NCI-H1105 (cell line): ENCODE results near the gene SSH2.
"Not testable (repeated sequence)": the region's sequence is repeated elsewhere in the genome, so short reads cannot be mapped to it uniquely, and the experiment has no call there.

Experiments
- DNase-seq: peaks from one replicate; lab custom pipeline; 2025; lab: John Stamatoyannopoulos, UW

SSH2 gene

GRCh38 chr17:29880031-29880430 is 50.0 kb downstream of the SSH2 start:
- DNase-seq = no peak

- DNase-seq = no peak
Measured at GRCh38 chr17:29874931-29875596, 55.0 kb downstream of the SSH2 start.

GRCh38 chr17:29874358-29874757 is 55.7 kb downstream of the SSH2 start:
- DNase-seq = not testable (repeated sequence)

GRCh38 chr17:29873476-29873875 is 56.6 kb downstream of the SSH2 start:
- DNase-seq = no peak

- no peak for DNase-seq
Measured at GRCh38 chr17:29870836-29871465, 59.1 kb downstream of the SSH2 start.

GRCh38 chr17:29867643-29868181 is 62.3 kb downstream of the SSH2 start:
- DNase-seq = no peak

GRCh38 chr17:29866746-29867404 is 63.2 kb downstream of the SSH2 start:
- DNase-seq = no peak

GRCh38 chr17:29864615-29865014 is 65.4 kb downstream of the SSH2 start:
- no peak for DNase-seq

- DNase-seq = not testable (repeated sequence)
Measured at GRCh38 chr17:29864123-29864522, 65.9 kb downstream of the SSH2 start.

- DNase-seq = no peak
Measured at GRCh38 chr17:29862951-29863350, 67.1 kb downstream of the SSH2 start.

- no peak for DNase-seq
Measured at GRCh38 chr17:29862127-29862526, 67.9 kb downstream of the SSH2 start.

GRCh38 chr17:29859445-29859844 is 70.6 kb downstream of the SSH2 start:
- not testable (repeated sequence) for DNase-seq

GRCh38 chr17:29857823-29858222 is 72.2 kb downstream of the SSH2 start:
- no peak for DNase-seq

- not testable (repeated sequence) for DNase-seq
Measured at GRCh38 chr17:29857105-29857504, 72.9 kb downstream of the SSH2 start.

GRCh38 chr17:29855686-29856085 is 74.3 kb downstream of the SSH2 start:
- DNase-seq = no peak

GRCh38 chr17:29848737-29849136 is 81.3 kb downstream of the SSH2 start:
- no peak for DNase-seq

GRCh38 chr17:29847527-29848400 is 82.3 kb downstream of the SSH2 start:
- no peak for DNase-seq

- DNase-seq = no peak
Measured at GRCh38 chr17:29847118-29847517, 82.9 kb downstream of the SSH2 start.

- DNase-seq = no peak
Measured at GRCh38 chr17:29846298-29846697, 83.7 kb downstream of the SSH2 start.

GRCh38 chr17:29844339-29845048 is 85.5 kb downstream of the SSH2 start:
- no peak for DNase-seq

- no peak for DNase-seq
Measured at GRCh38 chr17:29840884-29841283, 89.1 kb downstream of the SSH2 start.
